HEK293 (cell line): ENCODE measurements around the gene ITGB6.

Experiments used
- CTCF ChIA-PET: fragments of 350-600 bp; formaldehyde crosslinking; extraction: SDS; loops from one replicate; lab custom pipeline; 2021; ENCODE audit warnings: antibody characterized with exemption; lab: Yijun Ruan, JAX
- POLR2A ChIA-PET: fragments of 300-600 bp; formaldehyde crosslinking; extraction: SDS; loops from one replicate; lab custom pipeline; 2020; ENCODE audit warnings: antibody characterized with exemption, inconsistent platforms; lab: Yijun Ruan, JAX
- H3K27ac ChIP-seq: fragments of 200-500 bp; sonication (Bioruptor generic); 2 replicates; pipeline ENCODE4 v1.5.1; 2014; ENCODE audit warnings: low read depth, low read length, control low read depth, inconsistent platforms; ENCODE audit errors: extremely low read depth
- H3K36me3 ChIP-seq, 2 experiments: fragments of 200-500 bp in 1 of 2; sonication (Bioruptor generic) in 1 of 2; 1 replicate in 1 of 2; 2 replicates in 1 of 2; pipeline ENCODE4 v1.5.1; 2014 to 2017; ENCODE audit warnings: inconsistent platforms in 2 of 2, low read length in 2 of 2; ENCODE audit not compliant: control insufficient read depth in 2 of 2, insufficient read depth in 1 of 2
- H3K4me1 ChIP-seq: fragments of 200-500 bp; sonication (Bioruptor generic); 2 replicates; pipeline ENCODE4 v1.5.1; 2014; ENCODE audit warnings: mild to moderate bottlenecking, low read length, inconsistent platforms; ENCODE audit not compliant: control insufficient read depth, insufficient read depth
- H3K4me3 ChIP-seq: 2 replicates; pipeline ENCODE4 v1.5.1; 2011; ENCODE audit warnings: low read depth, mild to moderate bottlenecking, control low read depth, low read length, moderate library complexity
- H3K9me3 ChIP-seq: fragments of 200-500 bp; sonication (Bioruptor generic); 2 replicates; pipeline ENCODE4 v1.5.1; 2014; ENCODE audit warnings: low read depth, low read length, inconsistent platforms; ENCODE audit not compliant: control insufficient read depth, insufficient read depth
- BCL11A ChIP-seq: fragments of 450-650 bp; formaldehyde crosslinking; IDR thresholded peaks from 2 replicates; pipeline ENCODE4 v1.5.1; 2016; ENCODE audit warnings: low read depth, missing biosample characterization, missing genetic modification characterization
- KLF8 ChIP-seq: fragments of 450-650 bp; formaldehyde crosslinking; IDR thresholded peaks from 2 replicates; pipeline ENCODE4 v1.5.1; 2016; ENCODE audit warnings: missing biosample characterization, missing genetic modification characterization
- OVOL3 ChIP-seq: fragments of 450-650 bp; formaldehyde crosslinking; IDR thresholded peaks from 2 replicates; pipeline ENCODE4 v1.5.1; 2016; ENCODE audit warnings: missing biosample characterization, missing genetic modification characterization
- RBAK ChIP-seq: fragments of 450-650 bp; formaldehyde crosslinking; IDR thresholded peaks from 2 replicates; pipeline ENCODE4 v1.5.1; 2016; ENCODE audit warnings: missing biosample characterization, missing genetic modification characterization
- SCRT1 ChIP-seq: fragments of 450-650 bp; formaldehyde crosslinking; IDR thresholded peaks from 2 replicates; pipeline ENCODE4 v1.5.1; 2016; ENCODE audit warnings: missing biosample characterization, missing genetic modification characterization, borderline replicate concordance
- SCRT2 ChIP-seq: fragments of 450-650 bp; formaldehyde crosslinking; IDR thresholded peaks from 2 replicates; pipeline ENCODE4 v1.5.1; 2016; ENCODE audit warnings: missing biosample characterization, missing genetic modification characterization
- SP2 ChIP-seq: fragments of 450-650 bp; formaldehyde crosslinking; IDR thresholded peaks from 2 replicates; pipeline ENCODE4 v1.5.1; 2016; ENCODE audit warnings: missing biosample characterization, missing genetic modification characterization
- SP7 ChIP-seq: fragments of 450-650 bp; formaldehyde crosslinking; IDR thresholded peaks from 2 replicates; pipeline ENCODE4 v1.5.1; 2016; ENCODE audit warnings: missing biosample characterization, missing genetic modification characterization
- ZNF302 ChIP-seq: fragments of 450-650 bp; formaldehyde crosslinking; IDR thresholded peaks from 2 replicates; pipeline ENCODE4 v1.5.1; 2016; ENCODE audit warnings: missing biosample characterization, missing genetic modification characterization, low read depth
- ZNF324 ChIP-seq: fragments of 450-650 bp; formaldehyde crosslinking; IDR thresholded peaks from 2 replicates; pipeline ENCODE4 v1.5.1; 2016; ENCODE audit warnings: missing biosample characterization, missing genetic modification characterization
- ZNF341 ChIP-seq: fragments of 450-650 bp; formaldehyde crosslinking; IDR thresholded peaks from 2 replicates; pipeline ENCODE4; 2016; ENCODE audit warnings: low read depth, missing biosample characterization, missing genetic modification characterization
- ZNF362 ChIP-seq: fragments of 450-650 bp; formaldehyde crosslinking; IDR thresholded peaks from 2 replicates; pipeline ENCODE4 v1.5.1; 2016; ENCODE audit warnings: missing biosample characterization, missing genetic modification characterization
- ZNF473 ChIP-seq: fragments of 450-650 bp; formaldehyde crosslinking; IDR thresholded peaks from 2 replicates; pipeline ENCODE4 v1.5.1; 2017; ENCODE audit warnings: missing biosample characterization, missing genetic modification characterization
- ZNF48 ChIP-seq: fragments of 450-650 bp; formaldehyde crosslinking; IDR thresholded peaks from 2 replicates; pipeline ENCODE4 v1.5.1; 2016; ENCODE audit warnings: missing biosample characterization, missing genetic modification characterization
- ZNF510 ChIP-seq: fragments of 450-650 bp; formaldehyde crosslinking; IDR thresholded peaks from 2 replicates; pipeline ENCODE4 v1.5.1; 2018; ENCODE audit warnings: mild to moderate bottlenecking, missing genetic modification characterization, missing biosample characterization; ENCODE audit not compliant: insufficient replicate concordance
- ZNF513 ChIP-seq: fragments of 450-650 bp; IDR thresholded peaks from 2 replicates; pipeline ENCODE4 v1.5.1; 2018; ENCODE audit warnings: missing biosample characterization, missing genetic modification characterization
- ZNF529 ChIP-seq: fragments of 450-650 bp; formaldehyde crosslinking; IDR thresholded peaks from 2 replicates; pipeline ENCODE4 v1.5.1; 2017; ENCODE audit warnings: missing genetic modification characterization, missing biosample characterization; ENCODE audit not compliant: insufficient replicate concordance
- ZNF530 ChIP-seq: fragments of 450-650 bp; formaldehyde crosslinking; IDR thresholded peaks from 2 replicates; pipeline ENCODE4 v1.5.1; 2016; ENCODE audit warnings: low read depth, missing biosample characterization, missing genetic modification characterization
- ZNF555 ChIP-seq: fragments of 450-650 bp; formaldehyde crosslinking; conservative IDR thresholded peaks from 2 replicates; pipeline ENCODE4 v1.5.1; 2017; ENCODE audit warnings: missing biosample characterization, mild to moderate bottlenecking, missing genetic modification characterization, inconsistent platforms
- ZNF600 ChIP-seq: fragments of 450-650 bp; formaldehyde crosslinking; IDR thresholded peaks from 2 replicates; pipeline ENCODE4 v1.5.1; 2016; ENCODE audit warnings: missing biosample characterization, missing genetic modification characterization
- ZNF707 ChIP-seq: fragments of 450-650 bp; formaldehyde crosslinking; IDR thresholded peaks from 2 replicates; pipeline ENCODE4 v1.5.1; 2016; ENCODE audit warnings: missing biosample characterization, missing genetic modification characterization
- ZNF776 ChIP-seq: fragments of 450-650 bp; formaldehyde crosslinking; IDR thresholded peaks from 2 replicates; pipeline ENCODE4 v1.5.0; 2017; ENCODE audit warnings: missing biosample characterization, missing genetic modification characterization, borderline replicate concordance
- ZNF785 ChIP-seq: fragments of 450-650 bp; formaldehyde crosslinking; IDR thresholded peaks from 2 replicates; pipeline ENCODE4 v1.5.1; 2016; ENCODE audit warnings: missing biosample characterization, missing genetic modification characterization
- ZXDB ChIP-seq: fragments of 450-650 bp; formaldehyde crosslinking; IDR thresholded peaks from 2 replicates; pipeline ENCODE4 v1.5.1; 2016; ENCODE audit warnings: missing biosample characterization, missing genetic modification characterization

ITGB6 gene

GRCh38 chr2:160220026-160220425 is 20.0 kb upstream of the ITGB6 start (continued):
- no peak for TF ChIP-seq ZNF510 (tag by site-specific recombination)
- no peak for TF ChIP-seq ZNF473 (tag by site-specific recombination)
- no peak for TF ChIP-seq SP2 (tag by site-specific recombination)
- no peak for TF ChIP-seq ZNF776 (tag by site-specific recombination)
- TF ChIP-seq ZNF555 (tag by site-specific recombination): no peak
- TF ChIP-seq, all 188 proteins: peak for 0

- Histone ChIP-seq H3K4me3 (no peak overlapping the region), H3K4me1 (no peaks in the 10 kb centered on the region), H3K36me3 (no peaks in the 10 kb centered on the region), H3K9me3 (no peaks in the 10 kb centered on the region), H3K27ac (no peak overlapping the region)
- TF ChIP-seq ZNF530 (tag by site-specific recombination) (no peak), ZNF341 (no peak), RBAK (no peak), ZNF785 (no peak), SCRT1 (tag by site-specific recombination) (no peak), KLF8 (tag by site-specific recombination) (no peak), ZNF362 (tag by site-specific recombination) (no peak), SCRT2 (no peak), ZXDB (tag by site-specific recombination) (no peak), ZNF302 (tag by site-specific recombination) (no peak), ZNF529 (tag by site-specific recombination) (no peak), SP2 (tag by site-specific recombination) (no peak), OVOL3 (tag by site-specific recombination) (no peak), BCL11A (tag by site-specific recombination) (no peak), ZNF513 (tag by site-specific recombination) (no peak), ZNF324 (tag by site-specific recombination) (no peak), ZNF600 (no peak), SP7 (tag by site-specific recombination) (no peak), ZNF48 (no peak), ZNF707 (no peak)
- ChIA-PET POLR2A (no interaction called here), CTCF (interaction anchor here (0.7 to 1.2 kb wide), 3 partner anchors 45 to 105 kb away, joined by 3 to 5 read pairs (median 4); no protein-coding TSS in a partner anchor)
Measured at GRCh38 chr2:160214461-160215445, 14.7 kb upstream of the ITGB6 start.
